Aorta (tissue), 5 donors: ENCODE measurements around the gene SP140. TPM values are rescaled to one million over a fixed set of nuclear protein-coding genes. Genes with fewer than 3 reads are reported as not detected.
A peak's percentile ranks its signal among the peaks of the same experiment; 100 is the strongest.
"Not testable (repeated sequence)": the region's sequence is repeated elsewhere in the genome, so short reads cannot be mapped to it uniquely, and the experiment has no call there.

ENCODE experiments used
- ATAC-seq: fragments of 200-7000 bp; cut with Tn5 transposase; one replicate; pipeline ENCODE4 v1.9.1; 2022; ENCODE audit warnings: moderate library complexity; ENCODE audit not compliant: low FRiP score
- DNase-seq, 2 donors: peaks; one replicate each; pipeline ENCODE4 v3.0.0-alpha.2; 2020
- H3K27ac ChIP-seq, 2 donors: one replicate each; pipeline ENCODE4 v1.5.1; 2013; ENCODE audit warnings: low read length in 2 of 2, mild to moderate bottlenecking in 2 of 2, moderate library complexity in 2 of 2, control low read depth in 1 of 2, inconsistent platforms in 1 of 2, low read depth in 1 of 2
- H3K27me3 ChIP-seq, 2 donors: one replicate each; pipeline ENCODE4 v1.6.1; 2013; ENCODE audit warnings: control low read depth in 1 of 2, low read length in 1 of 2, mild to moderate bottlenecking in 1 of 2, moderate library complexity in 1 of 2; ENCODE audit not compliant: insufficient read depth in 2 of 2, control insufficient read depth in 1 of 2
- H3K36me3 ChIP-seq, 2 donors: one replicate each; pipeline ENCODE4 v1.6.1; 2013; ENCODE audit warnings: control low read depth in 1 of 2, low read length in 1 of 2, mild to moderate bottlenecking in 1 of 2; ENCODE audit not compliant: insufficient read depth in 2 of 2, control insufficient read depth in 1 of 2
- H3K4me1 ChIP-seq, 2 donors: one replicate each; pipeline ENCODE4 v1.6.1; 2013; ENCODE audit warnings: low read length in 2 of 2, control low read depth in 1 of 2, mild to moderate bottlenecking in 1 of 2, moderate library complexity in 1 of 2; ENCODE audit not compliant: insufficient read depth in 2 of 2, control insufficient read depth in 1 of 2
- H3K4me3 ChIP-seq, 2 donors: one replicate each; pipeline ENCODE4 v1.5.1; 2013; ENCODE audit warnings: low read length in 2 of 2, control low read depth in 1 of 2, mild to moderate bottlenecking in 1 of 2
- H3K9me3 ChIP-seq: one replicate; pipeline ENCODE4 v1.6.1; 2013; ENCODE audit warnings: mild to moderate bottlenecking, low read length; ENCODE audit not compliant: control insufficient read depth
- WGBS, 2 donors: extraction: QIAGEN DNeasy Blood & Tissue Kit; methylation state at CpG; one replicate each; pipeline ENCODE4 v1.1.7; 2013; 5-methylcytosine and 5-hydroxymethylcytosine counted together
- intact Hi-C, 2 donors: fragments of 100-400 bp; cut with DNase I; formaldehyde crosslinking; loops; one replicate each; pipeline versions ENCODE4 v1.14.2 to v1.15.0; 2022
- polyA plus RNA-seq, 2 donors: library from polyadenylated mRNA; stranded (reverse); fragments of 200-250 nt; gene quantifications; one replicate each; pipeline ENCODE4 v1.2.3, GENCODE V29; 2013
- total RNA-seq, 2 donors: library from RNA; stranded (reverse); fragmentation: NEBNext Ultra II Directional; extraction: Animal tissue kit (Norgen Biotek cat#: 25700); gene quantifications; one replicate each; pipeline ENCODE4 v1.2.1, GENCODE V29; 2021
- donor health status: healthy with polysubstance abuse.
- donor health status: Bipolar disorder and iron deficiency.
- donor health status: DM: no; HTN: no; CAD: no.
- donor health status: DM: no; HTN: no; CAD: no.
- donor health status: DM: yes; HTN: yes; CAD: no.

The SP140 gene
- total and polyA plus RNA-seq, 4 donors, result 0.13 to 4.1 (median 1.4) TPM

- Histone ChIP-seq H3K36me3 (no peaks in the 10 kb centered on the region), H3K27ac (no peak overlapping the region), H3K4me3 (no peak overlapping the region), H3K4me1 (no peaks in the 10 kb centered on the region), H3K27me3 (no peaks in the 10 kb centered on the region), H3K9me3 (peaks cover 4% of the 10 kb centered on the region)
- WGBS, 2 donors, result 83% methylated on average over 6 of the region's 6 CpGs
- ATAC-seq, result no peak
- intact Hi-C loops, result no loop called here
- no peak for DNase-seq
Observed at GRCh38 chr2:230295192-230295591, 69.7 kb downstream of the SP140 start.

GRCh38 chr2:230296917-230297316 is 71.4 kb downstream of the SP140 start:
- peaks cover 4% of the 10 kb centered on the region for H3K9me3 ChIP-seq

GRCh38 chr2:230299618-230300017 is 74.1 kb downstream of the SP140 start:
- H3K4me1 ChIP-seq, result no peaks in the 10 kb centered on the region
- 92 to 95% methylated on average over 2 of the region's 2 CpGs for WGBS, 2 donors
- no peak for ATAC-seq

More at GRCh38 chr2:230296917-230297316, 71.4 kb downstream of the SP140 start:
- no peaks in the 10 kb centered on the region for H3K36me3 ChIP-seq
- H3K4me3 ChIP-seq, result no peak overlapping the region
- no peaks in the 10 kb centered on the region for H3K27me3 ChIP-seq
- H3K27ac ChIP-seq, result no peak overlapping the region
- DNase-seq, result no peak
- no peak for ATAC-seq
- intact Hi-C loops, result no loop called here
- no peaks in the 10 kb centered on the region for H3K4me1 ChIP-seq

GRCh38 chr2:230305416-230306275 is 80.1 kb downstream of the SP140 start:
- Histone ChIP-seq H3K36me3 (no peaks in the 10 kb centered on the region), H3K9me3 (peaks cover 2% of the 10 kb centered on the region), H3K27me3 (no peaks in the 10 kb centered on the region), H3K4me3 (no peak overlapping the region), H3K4me1 (no peaks in the 10 kb centered on the region), H3K27ac (no peak overlapping the region)
- 91 to 92% methylated on average over 22 to 23 of the region's 23 CpGs for WGBS, 2 donors
- intact Hi-C loops, result no loop called here
- ATAC-seq, result peak; percentile 46
- DNase-seq, result no peak

More at GRCh38 chr2:230299618-230300017, 74.1 kb downstream of the SP140 start:
- no peaks in the 10 kb centered on the region for H3K27me3 ChIP-seq
- H3K4me3 ChIP-seq, result no peak overlapping the region
- no peak overlapping the region for H3K27ac ChIP-seq
- no peaks in the 10 kb centered on the region for H3K36me3 ChIP-seq
- intact Hi-C loops, result no loop called here
- H3K9me3 ChIP-seq, result peaks cover 2% of the 10 kb centered on the region
- no peak for DNase-seq

- H3K4me1 ChIP-seq, result no peaks in the 10 kb centered on the region
- no peaks in the 10 kb centered on the region for H3K36me3 ChIP-seq
- no peak overlapping the region for H3K4me3 ChIP-seq
- H3K9me3 ChIP-seq, result peaks cover 2% of the 10 kb centered on the region
- H3K27me3 ChIP-seq, result no peaks in the 10 kb centered on the region
- 98 to 100% methylated on average over 2 of the region's 2 CpGs for WGBS, 2 donors
- no peak overlapping the region for H3K27ac ChIP-seq
- ATAC-seq (peak; percentile 33), DNase-seq (no peak)
- intact Hi-C loops, result no loop called here
Observed at GRCh38 chr2:230306474-230306873, 80.9 kb downstream of the SP140 start.

- WGBS, 2 donors, result 83 to 85% methylated on average over 2 of the region's 2 CpGs
- no peak overlapping the region for H3K27ac ChIP-seq
- H3K27me3 ChIP-seq, result no peaks in the 10 kb centered on the region
- H3K4me1 ChIP-seq, result no peaks in the 10 kb centered on the region
- DNase-seq, result no peak
- peaks cover 2% of the 10 kb centered on the region for H3K9me3 ChIP-seq
- no peak overlapping the region for H3K4me3 ChIP-seq
- intact Hi-C loops, result no loop called here
- no peak for ATAC-seq
- H3K36me3 ChIP-seq, result no peaks in the 10 kb centered on the region
Observed at GRCh38 chr2:230307485-230307884, 81.9 kb downstream of the SP140 start.

GRCh38 chr2:230308402-230309000 is 83.0 kb downstream of the SP140 start:
- H3K36me3 ChIP-seq, result no peaks in the 10 kb centered on the region
- peaks cover 2% of the 10 kb centered on the region for H3K9me3 ChIP-seq
- no peaks in the 10 kb centered on the region for H3K4me1 ChIP-seq
- H3K27me3 ChIP-seq, result no peaks in the 10 kb centered on the region
- intact Hi-C loops, result no loop called here
- WGBS, 2 donors, result 85 to 88% methylated on average over 12 of the region's 12 CpGs
- no peak overlapping the region for H3K27ac ChIP-seq
- ATAC-seq, result no peak
- H3K4me3 ChIP-seq, result no peak overlapping the region
- DNase-seq, result no peak

GRCh38 chr2:230310792-230311191 is 85.3 kb downstream of the SP140 start:
- H3K4me3 ChIP-seq, H3K36me3 ChIP-seq, ATAC-seq, H3K27ac ChIP-seq, H3K27me3 ChIP-seq, intact Hi-C loops, H3K4me1 ChIP-seq, H3K9me3 ChIP-seq, DNase-seq: not testable (repeated sequence)
- WGBS, 2 donors, result 75 to 78% methylated on average over 1 of the region's 5 CpGs

GRCh38 chr2:230311634-230312033 is 86.1 kb downstream of the SP140 start:
- DNase-seq, ATAC-seq, H3K27ac ChIP-seq, H3K4me1 ChIP-seq, H3K4me3 ChIP-seq, H3K36me3 ChIP-seq, intact Hi-C loops, H3K27me3 ChIP-seq, H3K9me3 ChIP-seq: not testable (repeated sequence)
- WGBS, 2 donors, result 32 to 41% methylated on average over 1 of the region's 1 CpG
